ENCODE results near the gene CNTNAP2.
"Not testable (repeated sequence)": the region's sequence is repeated elsewhere in the genome, so short reads cannot be mapped to it uniquely, and the experiment has no call there.

The CNTNAP2 gene

GRCh38 chr7:148442141-148442655 is 2325.6 kb downstream of the CNTNAP2 start:
- no peak for TF ChIP-seq FOXM1 (IDR thresholded peaks at IDR 0.05; ENCODE audit: borderline replicate concordance)
- no peak for TF ChIP-seq HDGF (IDR thresholded peaks at IDR 0.05; ENCODE audit: borderline replicate concordance)
- TF ChIP-seq ZNF384 (IDR thresholded peaks at IDR 0.05), result no peak
- TF ChIP-seq CTBP1 (IDR thresholded peaks at IDR 0.05; ENCODE audit: borderline replicate concordance), result no peak
- TF ChIP-seq TARDBP (IDR thresholded peaks at IDR 0.05), result no peak
- TF ChIP-seq PKNOX1 (IDR thresholded peaks at IDR 0.05), result no peak
- no peak for TF ChIP-seq L3MBTL2 (conservative IDR thresholded peaks at IDR 0.05)
- TF ChIP-seq NFRKB (IDR thresholded peaks at IDR 0.05), result no peak
- no peak for TF ChIP-seq SUZ12 (IDR thresholded peaks at IDR 0.05)
- TF ChIP-seq BHLHE40 (IDR thresholded peaks at IDR 0.05; ENCODE audit: borderline replicate concordance), result no peak
- TF ChIP-seq FOXK2 (IDR thresholded peaks at IDR 0.05), result no peak
- no peak for TF ChIP-seq SP1 (IDR thresholded peaks at IDR 0.05)
- no peak for TF ChIP-seq ARNT (IDR thresholded peaks at IDR 0.05)
- TF ChIP-seq ELF4 (IDR thresholded peaks at IDR 0.05), result no peak
- TF ChIP-seq LEF1 (IDR thresholded peaks at IDR 0.05; ENCODE audit: borderline replicate concordance), result no peak
- no peak for TF ChIP-seq FOXA1 (IDR thresholded peaks at IDR 0.05)
- CTCF ChIA-PET, result no interaction called here
- no peak for DNase-seq (ENCODE audit: extremely low spot score)
- POLR2A ChIA-PET, result no interaction called here

GRCh38 chr7:148442933-148443332 is 2326.3 kb downstream of the CNTNAP2 start:
- ChIA-PET CTCF (no interaction called here), POLR2A (no interaction called here)
- TF ChIP-seq FOXA1 (IDR thresholded peaks at IDR 0.05), result no peak
- TF ChIP-seq ZNF384 (IDR thresholded peaks at IDR 0.05), result no peak
- TF ChIP-seq TARDBP (IDR thresholded peaks at IDR 0.05), result no peak
- no peak for TF ChIP-seq FOXK2 (IDR thresholded peaks at IDR 0.05)
- no peak for TF ChIP-seq LEF1 (IDR thresholded peaks at IDR 0.05; ENCODE audit: borderline replicate concordance)
- DNase-seq (ENCODE audit: extremely low spot score), result no peak

- no peak for DNase-seq (ENCODE audit: extremely low spot score)
- POLR2A ChIA-PET, result no interaction called here
Measured at GRCh38 chr7:148445260-148446044, 2328.9 kb downstream of the CNTNAP2 start.

GRCh38 chr7:148447221-148447849 is 2330.7 kb downstream of the CNTNAP2 start:
- ChIA-PET CTCF (no interaction called here), POLR2A (no interaction called here)
- no peak for DNase-seq (ENCODE audit: extremely low spot score)
- no peak for TF ChIP-seq PKNOX1 (IDR thresholded peaks at IDR 0.05)
- no peak for TF ChIP-seq FOXK2 (IDR thresholded peaks at IDR 0.05)
- no peak for TF ChIP-seq SUZ12 (IDR thresholded peaks at IDR 0.05)
- TF ChIP-seq LEF1 (IDR thresholded peaks at IDR 0.05; ENCODE audit: borderline replicate concordance), result no peak
- TF ChIP-seq ARNT (IDR thresholded peaks at IDR 0.05), result no peak
- TF ChIP-seq SP1 (IDR thresholded peaks at IDR 0.05), result no peak
- TF ChIP-seq BHLHE40 (IDR thresholded peaks at IDR 0.05; ENCODE audit: borderline replicate concordance), result no peak
- TF ChIP-seq ELF4 (IDR thresholded peaks at IDR 0.05), result no peak
- no peak for TF ChIP-seq HDGF (IDR thresholded peaks at IDR 0.05; ENCODE audit: borderline replicate concordance)
- TF ChIP-seq NFRKB (IDR thresholded peaks at IDR 0.05), result no peak
- TF ChIP-seq FOXM1 (IDR thresholded peaks at IDR 0.05; ENCODE audit: borderline replicate concordance), result no peak
- TF ChIP-seq FOXA1 (IDR thresholded peaks at IDR 0.05), result no peak
- no peak for TF ChIP-seq TARDBP (IDR thresholded peaks at IDR 0.05)
- no peak for TF ChIP-seq CTBP1 (IDR thresholded peaks at IDR 0.05; ENCODE audit: borderline replicate concordance)

More at GRCh38 chr7:148445260-148446044, 2328.9 kb downstream of the CNTNAP2 start:
- CTCF ChIA-PET, result interaction anchor here (0.6 kb wide), 1 partner anchor 13 kb away, joined by 3 read pairs; no protein-coding TSS in a partner anchor
- TF ChIP-seq LEF1 (IDR thresholded peaks at IDR 0.05; ENCODE audit: borderline replicate concordance), result no peak
- TF ChIP-seq ARNT (IDR thresholded peaks at IDR 0.05), result no peak
- no peak for TF ChIP-seq FOXM1 (IDR thresholded peaks at IDR 0.05; ENCODE audit: borderline replicate concordance)
- no peak for TF ChIP-seq PKNOX1 (IDR thresholded peaks at IDR 0.05)
- TF ChIP-seq SUZ12 (IDR thresholded peaks at IDR 0.05), result no peak
- no peak for TF ChIP-seq FOXA1 (IDR thresholded peaks at IDR 0.05)
- TF ChIP-seq ELF4 (IDR thresholded peaks at IDR 0.05), result no peak
- TF ChIP-seq NFRKB (IDR thresholded peaks at IDR 0.05), result no peak
- no peak for TF ChIP-seq TARDBP (IDR thresholded peaks at IDR 0.05)
- TF ChIP-seq BHLHE40 (IDR thresholded peaks at IDR 0.05; ENCODE audit: borderline replicate concordance), result no peak
- TF ChIP-seq FOXK2 (IDR thresholded peaks at IDR 0.05), result no peak
- TF ChIP-seq CTBP1 (IDR thresholded peaks at IDR 0.05; ENCODE audit: borderline replicate concordance), result no peak
- no peak for TF ChIP-seq SP1 (IDR thresholded peaks at IDR 0.05)
- TF ChIP-seq L3MBTL2 (conservative IDR thresholded peaks at IDR 0.05), result no peak
- TF ChIP-seq HDGF (IDR thresholded peaks at IDR 0.05; ENCODE audit: borderline replicate concordance), result no peak
- no peak for TF ChIP-seq ZNF384 (IDR thresholded peaks at IDR 0.05)

GRCh38 chr7:148451526-148451925 is 2334.9 kb downstream of the CNTNAP2 start:
- CTCF ChIA-PET; DNase-seq (ENCODE audit: extremely low spot score); POLR2A ChIA-PET: not testable (repeated sequence)

GRCh38 chr7:148456351-148456750 is 2339.8 kb downstream of the CNTNAP2 start:
- DNase-seq (ENCODE audit: extremely low spot score), result no peak
- ChIA-PET POLR2A (no interaction called here), CTCF (no interaction called here)
- TF ChIP-seq FOXA1 (IDR thresholded peaks at IDR 0.05) (no peak), SP1 (IDR thresholded peaks at IDR 0.05) (no peak), FOXM1 (IDR thresholded peaks at IDR 0.05; ENCODE audit: borderline replicate concordance) (no peak), HDGF (IDR thresholded peaks at IDR 0.05; ENCODE audit: borderline replicate concordance) (no peak), SUZ12 (IDR thresholded peaks at IDR 0.05) (no peak), ZNF384 (IDR thresholded peaks at IDR 0.05) (no peak), BHLHE40 (IDR thresholded peaks at IDR 0.05; ENCODE audit: borderline replicate concordance) (no peak), FOXK2 (IDR thresholded peaks at IDR 0.05) (no peak), PKNOX1 (IDR thresholded peaks at IDR 0.05) (no peak), ELF4 (IDR thresholded peaks at IDR 0.05) (no peak), TARDBP (IDR thresholded peaks at IDR 0.05) (no peak), NFRKB (IDR thresholded peaks at IDR 0.05) (no peak), L3MBTL2 (conservative IDR thresholded peaks at IDR 0.05) (no peak), CTBP1 (IDR thresholded peaks at IDR 0.05; ENCODE audit: borderline replicate concordance) (no peak), LEF1 (IDR thresholded peaks at IDR 0.05; ENCODE audit: borderline replicate concordance) (no peak), ARNT (IDR thresholded peaks at IDR 0.05) (no peak)
